GM18951 (cell line): ENCODE results near the gene TBC1D14.

Experiments
- POLR2A ChIP-seq: IDR thresholded peaks from 4 replicates; pipeline ENCODE4 v1.6.1; 2011; ENCODE audit warnings: mild to moderate bottlenecking; ENCODE audit not compliant: insufficient read length, insufficient read depth; ENCODE audit errors: extremely low read depth
- in situ Hi-C: fragments of 300-500 bp; cut with MboI; formaldehyde crosslinking; loops from one replicate; pipeline ENCODE4 v1.12.0; 2022; ENCODE audit warnings: low sequenced_read_pairs, mixed read lengths, inconsistent platforms; ENCODE audit not compliant: unreplicated experiment

The TBC1D14 gene

DNA sequence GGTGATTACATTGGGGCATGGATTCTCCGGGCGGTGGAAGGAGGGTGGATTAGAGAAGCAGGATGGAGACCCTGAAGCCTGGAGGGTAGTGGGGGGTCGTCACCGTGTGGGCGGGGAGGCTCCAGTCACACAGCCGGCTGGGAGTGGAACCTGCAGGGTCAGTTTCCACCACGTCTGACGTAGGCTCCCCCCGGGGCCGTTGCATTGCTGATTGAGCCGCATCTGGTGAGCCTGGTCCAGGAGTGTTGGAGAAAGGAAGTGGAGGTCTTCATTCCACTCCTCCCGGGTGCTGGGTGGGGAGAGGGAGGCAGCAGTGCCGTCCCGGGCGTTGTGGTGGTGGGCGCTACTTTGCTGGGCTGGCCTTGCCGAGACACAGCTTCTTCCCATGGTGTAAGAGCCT is 28.1 kb downstream of the TBC1D14 start:
- in situ Hi-C loops, result no loop called here
- TF ChIP-seq POLR2A, result no peak

- no peak for TF ChIP-seq POLR2A
- in situ Hi-C loops, result no loop called here
Observed at GRCh38 chr4:6938237-6938636, 28.6 kb downstream of the TBC1D14 start.

GRCh38 chr4:6938647-6939271 is 29.1 kb downstream of the TBC1D14 start:
- in situ Hi-C loops, result no loop called here
- no peak for TF ChIP-seq POLR2A

GRCh38 chr4:6939761-6940743 is 30.4 kb downstream of the TBC1D14 start:
- no peak for TF ChIP-seq POLR2A
- in situ Hi-C loops, result no loop called here

GRCh38 chr4:6940744-6941137 is 31.1 kb downstream of the TBC1D14 start:
- in situ Hi-C loops, result no loop called here

DNA sequence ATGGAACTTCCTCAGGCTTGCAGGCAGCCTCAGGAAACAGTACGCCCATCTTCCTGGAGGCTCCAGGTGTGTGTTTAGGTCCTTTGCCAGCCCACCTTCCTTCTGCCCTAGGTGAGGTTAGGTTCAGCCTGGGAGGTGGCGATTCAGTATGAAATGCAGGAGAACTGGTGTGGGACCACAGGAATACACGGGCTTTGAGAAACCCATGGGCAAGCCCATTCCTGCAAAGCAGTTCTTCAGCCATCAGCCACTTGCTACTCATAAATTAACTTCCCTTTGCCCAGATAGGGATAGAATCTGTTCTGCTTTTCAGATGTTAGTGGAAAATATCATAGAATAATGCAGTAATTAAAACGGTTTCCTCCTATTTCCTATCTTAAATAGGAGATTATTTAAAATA is 32.2 kb downstream of the TBC1D14 start:
- in situ Hi-C loops, result no loop called here
- TF ChIP-seq POLR2A, result no peak

More at GRCh38 chr4:6940744-6941137, 31.1 kb downstream of the TBC1D14 start:
- no peak for TF ChIP-seq POLR2A

GRCh38 chr4:6942238-6942800 is 32.7 kb downstream of the TBC1D14 start:
- in situ Hi-C loops, result no loop called here

GRCh38 chr4:6943012-6943884 is 33.6 kb downstream of the TBC1D14 start:
- no peak for TF ChIP-seq POLR2A
- in situ Hi-C loops, result no loop called here

More at GRCh38 chr4:6942238-6942800, 32.7 kb downstream of the TBC1D14 start:
- TF ChIP-seq POLR2A, result no peak

DNA sequence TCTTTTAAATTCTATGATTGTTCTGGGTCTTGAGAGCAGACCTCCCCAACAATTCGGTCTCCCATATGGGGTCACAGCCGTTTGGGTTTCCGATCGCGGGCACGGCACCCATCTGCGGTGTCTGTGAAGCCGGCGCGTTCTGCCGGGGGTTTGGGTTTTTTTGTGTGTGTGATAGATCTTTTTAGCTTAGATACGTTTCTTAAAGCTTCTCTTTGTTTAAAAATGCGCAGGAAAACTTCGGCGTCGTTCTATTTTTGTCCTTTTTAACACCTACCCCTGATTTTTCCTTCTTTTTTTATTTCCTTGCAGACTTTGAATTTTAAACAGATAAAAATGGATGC is 34.2 kb downstream of the TBC1D14 start:
- no peak for TF ChIP-seq POLR2A
- in situ Hi-C loops, result no loop called here

- in situ Hi-C loops, result no loop called here
- no peak for TF ChIP-seq POLR2A
Observed at GRCh38 chr4:6944301-6945051, 34.9 kb downstream of the TBC1D14 start.

GRCh38 chr4:6945052-6945409 is 35.4 kb downstream of the TBC1D14 start:
- no peak for TF ChIP-seq POLR2A
- in situ Hi-C loops, result no loop called here

GRCh38 chr4:6946497-6946896 is 36.9 kb downstream of the TBC1D14 start:
- in situ Hi-C loops, result no loop called here
- TF ChIP-seq POLR2A, result no peak

- in situ Hi-C loops, result no loop called here
- TF ChIP-seq POLR2A, result no peak
Observed at GRCh38 chr4:6948134-6948460, 38.5 kb downstream of the TBC1D14 start.

GRCh38 chr4:6951880-6952381 is 42.3 kb downstream of the TBC1D14 start:
- in situ Hi-C loops, result no loop called here
- TF ChIP-seq POLR2A, result no peak
